Activated CD8-positive, alpha-beta T cell treated with anti-CD3 and anti-CD28 coated beads, Interleukin-2, amount 10 ng/mL, durations not matched to agents 7 days and 5 days (primary cell): ENCODE data around the gene COX18. TPM values are rescaled to one million over a fixed set of nuclear protein-coding genes. Genes with fewer than 3 reads are reported as not detected.

Experiments
- ATAC-seq: fragments of 150-1000 bp; cut with Tn5 transposase; one replicate; pipeline ENCODE4 v1.10.0; 2021; ENCODE audit warnings: moderate library complexity
- CTCF ChIA-PET: fragments of 350-600 bp; sonication (Branson Sonifier 250); formaldehyde crosslinking; loops from one replicate; lab custom pipeline; 2021; ENCODE audit warnings: antibody characterized with exemption; lab: Charles Lee
- POLR2A ChIA-PET: fragments of 350-600 bp; sonication (Branson Sonifier 250); formaldehyde crosslinking; loops from one replicate; lab custom pipeline; 2021; ENCODE audit warnings: antibody characterized with exemption; lab: Charles Lee
- DNase-seq: peaks from one replicate; pipeline ENCODE4 v3.0.0-alpha.2; 2020
- H3K27ac Mint-ChIP-seq: one replicate; pipeline ENCODE4 v1.8.0; 2021; ENCODE audit warnings: mild to moderate bottlenecking, mixed read lengths
- H3K27me3 Mint-ChIP-seq: one replicate; pipeline ENCODE4 v1.8.0; 2021; ENCODE audit warnings: low read depth, mixed read lengths
- H3K36me3 Mint-ChIP-seq: one replicate; pipeline ENCODE4 v1.8.0; 2021; ENCODE audit warnings: low read depth, mixed read lengths
- H3K4me1 Mint-ChIP-seq: one replicate; pipeline ENCODE4 v1.8.0; 2021; ENCODE audit warnings: low read depth, mixed read lengths
- H3K4me3 Mint-ChIP-seq: one replicate; pipeline ENCODE4 v1.8.0; 2021; ENCODE audit warnings: mild to moderate bottlenecking, mixed read lengths
- H3K9me3 Mint-ChIP-seq: one replicate; pipeline ENCODE4 v1.8.0; 2022; ENCODE audit warnings: mixed read lengths; ENCODE audit not compliant: insufficient read depth
- total RNA-seq, 2 experiments: library from RNA; stranded (reverse); gene quantifications; one replicate each; pipeline ENCODE4 v1.2.3, GENCODE V29; 2021

COX18 gene
- 10 to 100 TPM; 14.7 to 15.5 TPM for total RNA-seq

- Mint-ChIP-seq H3K36me3 (peaks cover 24% of the 10 kb centered on the region), H3K9me3 (no peaks in the 10 kb centered on the region), H3K4me3 (peak within 1 kb of the TSS; percentile 83), H3K27ac (peak within 1 kb of the TSS; percentile 94), H3K4me1 (peaks cover 32% of the 10 kb centered on the region), H3K27me3 (no peaks in the 10 kb centered on the region)
- POLR2A ChIA-PET: interaction anchor here (0.6 to 3.1 kb wide), 10 partner anchors 11 to 190 kb away, joined by 3 to 31 read pairs (median 6); partner anchors contain the start of gene ANKRD17
- peak; percentile 84 for ATAC-seq
- CTCF ChIA-PET: interaction anchor here (1.1 to 3.6 kb wide), 3 partner anchors 11 to 189 kb away, joined by 4 to 21 read pairs (median 13); partner anchors contain the start of gene ANKRD17
- peak; percentile 96 for DNase-seq
Measured at GRCh38 chr4:73069338-73070073, at the start of gene COX18. COX18 (minus strand) TSS chr4:73069716; CDS start chr4:73069649, 67 bp downstream.

- H3K4me3 Mint-ChIP-seq: no peak overlapping the region
- ChIA-PET POLR2A (no interaction called here), CTCF (no interaction called here)
- no peaks in the 10 kb centered on the region for H3K4me1 Mint-ChIP-seq
- ATAC-seq (no peak), DNase-seq (no peak)
- peaks cover 13% of the 10 kb centered on the region for H3K36me3 Mint-ChIP-seq
- no peak overlapping the region for H3K27ac Mint-ChIP-seq
- no peaks in the 10 kb centered on the region for H3K27me3 Mint-ChIP-seq
- H3K9me3 Mint-ChIP-seq: no peaks in the 10 kb centered on the region
Measured at GRCh38 chr4:73109493-73109892, 40.0 kb upstream of the COX18 start.

- ChIA-PET CTCF (interaction anchor here (0.9 to 2.4 kb wide), 3 partner anchors 13 to 153 kb away, joined by 4 to 9 read pairs (median 4); no protein-coding TSS in a partner anchor), POLR2A (interaction anchor here (1.3 kb wide), 1 partner anchor 15 kb away, joined by 3 read pairs; no protein-coding TSS in a partner anchor)
- peaks cover 21% of the 10 kb centered on the region for H3K36me3 Mint-ChIP-seq
- H3K9me3 Mint-ChIP-seq: no peaks in the 10 kb centered on the region
- H3K4me3 Mint-ChIP-seq: no peak overlapping the region
- H3K4me1 Mint-ChIP-seq: peaks cover 3% of the 10 kb centered on the region
- DNase-seq: no peak
- no peaks in the 10 kb centered on the region for H3K27me3 Mint-ChIP-seq
- no peak overlapping the region for H3K27ac Mint-ChIP-seq
- ATAC-seq: no peak
Measured at GRCh38 chr4:73104695-73105094, 35.2 kb upstream of the COX18 start.

GRCh38 chr4:73103799-73104503 is 34.4 kb upstream of the COX18 start:
- Mint-ChIP-seq H3K4me1 (peaks cover 3% of the 10 kb centered on the region), H3K36me3 (peaks cover 22% of the 10 kb centered on the region), H3K27ac (no peak overlapping the region), H3K4me3 (no peak overlapping the region), H3K9me3 (no peaks in the 10 kb centered on the region), H3K27me3 (no peaks in the 10 kb centered on the region)
- ATAC-seq (no peak), DNase-seq (no peak)
- POLR2A ChIA-PET: interaction anchor here (1.3 kb wide), 1 partner anchor 14 kb away, joined by 3 read pairs; no protein-coding TSS in a partner anchor
- CTCF ChIA-PET: interaction anchor here (0.6 to 2.4 kb wide), 5 partner anchors 9 to 156 kb away, joined by 3 to 9 read pairs (median 4); no protein-coding TSS in a partner anchor

GRCh38 chr4:73099143-73099542 is 29.6 kb upstream of the COX18 start:
- no peak overlapping the region for H3K4me3 Mint-ChIP-seq
- H3K9me3 Mint-ChIP-seq: no peaks in the 10 kb centered on the region
- peaks cover under 1% of the 10 kb centered on the region for H3K4me1 Mint-ChIP-seq
- H3K27me3 Mint-ChIP-seq: no peaks in the 10 kb centered on the region
- no peak overlapping the region for H3K27ac Mint-ChIP-seq
- peaks cover 25% of the 10 kb centered on the region for H3K36me3 Mint-ChIP-seq
- POLR2A ChIA-PET: no interaction called here
- DNase-seq (no peak), ATAC-seq (no peak)
- CTCF ChIA-PET: no interaction called here

GRCh38 chr4:73098713-73099112 is 29.2 kb upstream of the COX18 start:
- POLR2A ChIA-PET: no interaction called here
- no peaks in the 10 kb centered on the region for H3K4me1 Mint-ChIP-seq
- CTCF ChIA-PET: no interaction called here

GRCh38 chr4:73098016-73098415 is 28.5 kb upstream of the COX18 start:
- no peaks in the 10 kb centered on the region for H3K9me3 Mint-ChIP-seq
- no peak for DNase-seq
- H3K4me1 Mint-ChIP-seq: no peaks in the 10 kb centered on the region
- no peaks in the 10 kb centered on the region for H3K27me3 Mint-ChIP-seq
- H3K36me3 Mint-ChIP-seq: peaks cover 24% of the 10 kb centered on the region
- no peak overlapping the region for H3K27ac Mint-ChIP-seq
- no peak overlapping the region for H3K4me3 Mint-ChIP-seq
- CTCF ChIA-PET: no interaction called here
- ATAC-seq: no peak
- POLR2A ChIA-PET: interaction anchor here (0.6 to 1.1 kb wide), 4 partner anchors 28 to 160 kb away, joined by 3 to 5 read pairs (median 4); partner anchors contain the start of gene ANKRD17

More at GRCh38 chr4:73098713-73099112, 29.2 kb upstream of the COX18 start:
- Mint-ChIP-seq H3K4me3 (no peak overlapping the region), H3K27ac (no peak overlapping the region), H3K9me3 (no peaks in the 10 kb centered on the region), H3K27me3 (no peaks in the 10 kb centered on the region), H3K36me3 (peaks cover 25% of the 10 kb centered on the region)
- DNase-seq: no peak
- no peak for ATAC-seq

- no peaks in the 10 kb centered on the region for H3K27me3 Mint-ChIP-seq
- ChIA-PET POLR2A (no interaction called here), CTCF (no interaction called here)
- no peaks in the 10 kb centered on the region for H3K9me3 Mint-ChIP-seq
- H3K27ac Mint-ChIP-seq: no peak overlapping the region
- no peaks in the 10 kb centered on the region for H3K4me1 Mint-ChIP-seq
- ATAC-seq (no peak), DNase-seq (no peak)
- no peak overlapping the region for H3K4me3 Mint-ChIP-seq
- H3K36me3 Mint-ChIP-seq: peaks cover 32% of the 10 kb centered on the region
Measured at GRCh38 chr4:73092868-73093267, 23.4 kb upstream of the COX18 start.

GRCh38 chr4:73090738-73091137 is 21.2 kb upstream of the COX18 start:
- Mint-ChIP-seq H3K27ac (peak overlapping the region; percentile 26), H3K36me3 (peaks cover 38% of the 10 kb centered on the region), H3K4me1 (peaks cover 7% of the 10 kb centered on the region), H3K27me3 (no peaks in the 10 kb centered on the region), H3K9me3 (no peaks in the 10 kb centered on the region), H3K4me3 (no peak overlapping the region)
- CTCF ChIA-PET: interaction anchor here (1.1 to 2.6 kb wide), 2 partner anchors 14 to 167 kb away, joined by 4 to 11 read pairs; partner anchors contain the start of gene ANKRD17
- no peak for ATAC-seq
- POLR2A ChIA-PET: interaction anchor here (1.3 kb wide), 1 partner anchor 169 kb away, joined by 4 read pairs; no protein-coding TSS in a partner anchor
- DNase-seq: no peak

GRCh38 chr4:73087871-73088270 is 18.4 kb upstream of the COX18 start:
- H3K27ac Mint-ChIP-seq: no peak overlapping the region
- H3K4me3 Mint-ChIP-seq: no peak overlapping the region
- H3K9me3 Mint-ChIP-seq: no peaks in the 10 kb centered on the region
- no peaks in the 10 kb centered on the region for H3K27me3 Mint-ChIP-seq
- peaks cover 42% of the 10 kb centered on the region for H3K36me3 Mint-ChIP-seq
- ChIA-PET POLR2A (no interaction called here), CTCF (interaction anchor here (1.5 to 2.5 kb wide), 2 partner anchors 16 to 169 kb away, joined by 5 to 9 read pairs; no protein-coding TSS in a partner anchor)
- ATAC-seq: no peak
- peaks cover 7% of the 10 kb centered on the region for H3K4me1 Mint-ChIP-seq
- no peak for DNase-seq

GRCh38 chr4:73086095-73086868 is 16.8 kb upstream of the COX18 start:
- ATAC-seq (peak; percentile 74), DNase-seq (no peak)
- Mint-ChIP-seq H3K9me3 (no peaks in the 10 kb centered on the region), H3K4me1 (peaks cover 7% of the 10 kb centered on the region), H3K27me3 (no peaks in the 10 kb centered on the region), H3K27ac (peak overlapping the region; percentile 49), H3K36me3 (peaks cover 41% of the 10 kb centered on the region), H3K4me3 (peak overlapping the region; percentile 46)
- POLR2A ChIA-PET: interaction anchor here (1.1 kb wide), 1 partner anchor 16 kb away, joined by 6 read pairs; no protein-coding TSS in a partner anchor
- CTCF ChIA-PET: interaction anchor here (0.6 to 1.5 kb wide), 2 partner anchors 16 to 170 kb away, joined by 4 to 5 read pairs; no protein-coding TSS in a partner anchor
